HepG2 (cell line): ENCODE results near the gene CTNNBL1. TPM values are rescaled to one million over a fixed set of nuclear protein-coding genes. Genes with fewer than 3 reads are reported as not detected.

Experiments used
- ATAC-seq: fragments of 200-7000 bp; cut with Tn5 transposase; 3 replicates; pipeline ENCODE4 v1.9.1; 2020; ENCODE audit warnings: mild to moderate bottlenecking, moderate library complexity
- BruUV-seq: library from RNA; stranded (reverse); fragments of 400-500 nt; replicated peaks from 2 replicates; lab custom pipeline; 2021; lab: Mats Ljungman, UMichigan
- CTCF ChIA-PET: fragments of 300-600 bp; formaldehyde crosslinking; extraction: SDS; loops from one replicate; lab custom pipeline; 2021; ENCODE audit warnings: low total read pairs, inconsistent platforms, low intra/inter-chr PET ratio; lab: Yijun Ruan, JAX
- POLR2A ChIA-PET: fragments of 350-600 bp; sonication (Branson Sonifier 250); formaldehyde crosslinking; loops from one replicate; lab custom pipeline; 2020; ENCODE audit warnings: antibody characterized with exemption, inconsistent platforms; lab: Yijun Ruan, JAX
- DNase-seq: peaks from one replicate; pipeline ENCODE4 v3.0.0-alpha.2; 2015; ENCODE audit warnings: low spot score
- FAIRE-seq: peaks from 3 replicates; lab custom pipeline; 2011; peaks lifted over from hg19 to GRCh38; lab: Jason Lieb, UNC
- H2AFZ ChIP-seq: one replicate; pipeline ENCODE4 v1.6.1; 2011; ENCODE audit warnings: low read length, inconsistent platforms
- H3K27ac ChIP-seq: fragments of 300-600 bp; 3 replicates; pipeline ENCODE4 v1.8.0; 2011; ENCODE audit warnings: mixed run types, mild to moderate bottlenecking, mixed read lengths, low read length, inconsistent platforms; ENCODE audit not compliant: insufficient read depth; ENCODE audit errors: extremely low read length
- H3K27me3 ChIP-seq, 2 experiments: fragments of 200-600 bp in 1 of 2; 2 replicates in 1 of 2; 3 replicates in 1 of 2; pipeline versions ENCODE4 v1.6.0 to v1.8.0; 2011; ENCODE audit warnings: low read length in 2 of 2, mild to moderate bottlenecking in 2 of 2, moderate library complexity in 2 of 2, inconsistent platforms in 1 of 2; ENCODE audit not compliant: insufficient read depth in 2 of 2, control insufficient read depth in 1 of 2
- H3K36me3 ChIP-seq, 2 experiments: fragments of 200-600 bp in 1 of 2; replicated peaks in 1 of 2; 2 replicates in 1 of 2; 3 replicates in 1 of 2; pipeline versions ENCODE4 v1.5.1 to v1.8.0; 2011; ENCODE audit warnings: low read length in 2 of 2, inconsistent platforms in 1 of 2; ENCODE audit not compliant: insufficient read depth in 2 of 2, control insufficient read depth in 1 of 2
- H3K4me1 ChIP-seq: 2 replicates; pipeline ENCODE4 v1.5.1; 2012; ENCODE audit warnings: low read length, inconsistent platforms; ENCODE audit not compliant: insufficient read depth
- H3K4me2 ChIP-seq: 2 replicates; pipeline ENCODE4 v1.6.0; 2011; ENCODE audit warnings: low read depth, low read length, inconsistent platforms
- H3K4me3 ChIP-seq, 3 experiments: fragments of 200-600 bp in 1 of 3; sonication (generic), shearing (Covaris generic) in 1 of 3; replicated peaks in 1 of 3; 2 replicates each; pipeline ENCODE4 v1.5.1; 2011 to 2016; ENCODE audit warnings: low read length in 3 of 3, inconsistent platforms in 2 of 3, low read depth in 2 of 3, mild to moderate bottlenecking in 2 of 3, control low read depth in 1 of 3, mixed read lengths in 1 of 3; ENCODE audit not compliant: insufficient read depth in 1 of 3
- H3K79me2 ChIP-seq: one replicate; pipeline ENCODE4 v1.6.1; 2011; ENCODE audit warnings: low read length, inconsistent platforms; ENCODE audit not compliant: insufficient read depth
- H3K9ac ChIP-seq: 2 replicates; pipeline ENCODE4 v1.6.0; 2011; ENCODE audit warnings: mild to moderate bottlenecking, low read depth, low read length, inconsistent platforms; ENCODE audit not compliant: insufficient read depth
- H3K9me3 ChIP-seq: 2 replicates; pipeline ENCODE4 v1.5.1; 2012; ENCODE audit warnings: mild to moderate bottlenecking, low read length
- H4K20me1 ChIP-seq: 2 replicates; pipeline ENCODE4 v1.6.0; 2011; ENCODE audit warnings: inconsistent platforms, mild to moderate bottlenecking, low read length, moderate library complexity; ENCODE audit not compliant: insufficient read depth
- GATAD2A ChIP-seq: IDR thresholded peaks from 2 replicates; pipeline ENCODE4 v1.6.1; 2016
- KAT2B ChIP-seq: fragments of 150-350 bp; IDR thresholded peaks from 2 replicates; pipeline ENCODE4 v1.6.1; 2014; ENCODE audit warnings: low read depth, low read length, borderline replicate concordance
- MXD4 ChIP-seq: IDR thresholded peaks from 2 replicates; pipeline ENCODE4 v1.6.1; 2016; ENCODE audit warnings: mild to moderate bottlenecking, missing biosample characterization, missing genetic modification reagents
- REXO4 ChIP-seq: sonication (generic); formaldehyde crosslinking; IDR thresholded peaks from 2 replicates; pipeline ENCODE4 v1.8.0; 2022; ENCODE audit warnings: missing genetic modification reagents, mild to moderate bottlenecking, borderline replicate concordance
- WGBS: methylation state at CpG from one replicate; pipeline ENCODE4 v1.1.6; 2017; ENCODE audit warnings: low lambda C conversion rate; 5-methylcytosine and 5-hydroxymethylcytosine counted together
- in situ Hi-C: cut with HindIII; loops from 2 replicates; pipeline ENCODE4 v1.10.0; 2017; ENCODE audit warnings: low pct_unique_long_range_greater_than_20kb; ENCODE audit not compliant: extremely low pct_ligation_motif_present
- intact Hi-C: fragments of 100-400 bp; cut with micrococcal nuclease; formaldehyde crosslinking; loops from one replicate; pipeline ENCODE4 v1.10.0; 2022; ENCODE audit not compliant: unreplicated experiment
- polyA plus RNA-seq, 8 experiments: library from polyadenylated mRNA; depleted of rRNA in 3 of 8; stranded (reverse) in 7 of 8; unstranded in 1 of 8; fragments of >200 nt; fragmentation: Illumina TruSeq in 4 of 8; extraction: Trizol in 4 of 8; gene quantifications; 2 replicates each; pipeline versions ENCODE4 v1.2.1 to v1.2.3, GENCODE V29; 2011 to 2016; ENCODE audit warnings: low read depth in 4 of 8, missing spikeins in 1 of 8, mixed read lengths in 1 of 8; ENCODE audit not compliant: insufficient read depth in 1 of 8
- total RNA-seq, 5 experiments: library from RNA; depleted of rRNA; stranded (reverse); fragments of >200 nt; fragmentation: Illumina TruSeq; extraction: Trizol; gene quantifications; 2 replicates each; pipeline ENCODE4 v1.2.3, GENCODE V29; 2016; ENCODE audit warnings: low read depth in 1 of 5
- TF ChIP-seq, protein P1 (sequence below): sonication (generic); formaldehyde crosslinking; IDR thresholded peaks from 2 replicates; pipeline ENCODE4 v1.8.0; 2022; ENCODE audit warnings: mild to moderate bottlenecking, missing genetic modification reagents
- TF ChIP-seq, protein P2 (sequence below): fragments of 450-650 bp; IDR thresholded peaks from 2 replicates; pipeline ENCODE4 v1.6.1; 2016

The CTNNBL1 gene
- total and polyA plus RNA-seq, 2 of the 13 experiments (the other 11 are each of a cell fraction or from before 2014, with no cell fraction given) = 49.3 to 94.6 TPM

DNA sequence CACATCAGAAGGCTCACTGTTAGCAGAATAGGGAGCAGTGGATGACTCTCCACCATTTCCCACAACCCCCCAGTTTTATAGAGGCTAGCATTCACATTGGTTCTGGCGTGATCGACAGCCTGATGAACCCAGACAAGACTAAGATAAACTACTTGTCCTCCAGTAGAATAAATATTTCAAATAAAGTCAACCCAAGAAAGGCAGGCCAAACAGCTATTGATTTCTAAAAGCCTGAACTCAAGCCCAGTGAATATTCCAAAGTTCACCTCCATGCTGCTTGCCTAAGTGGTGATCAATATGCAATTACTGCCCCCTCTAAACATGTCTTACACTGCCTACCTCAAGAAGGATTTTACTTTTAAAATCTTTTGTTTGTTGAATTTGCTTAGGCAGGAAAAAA, 104.5 kb downstream of the CTNNBL1 start (continued):
- TF ChIP-seq, protein P1, sequence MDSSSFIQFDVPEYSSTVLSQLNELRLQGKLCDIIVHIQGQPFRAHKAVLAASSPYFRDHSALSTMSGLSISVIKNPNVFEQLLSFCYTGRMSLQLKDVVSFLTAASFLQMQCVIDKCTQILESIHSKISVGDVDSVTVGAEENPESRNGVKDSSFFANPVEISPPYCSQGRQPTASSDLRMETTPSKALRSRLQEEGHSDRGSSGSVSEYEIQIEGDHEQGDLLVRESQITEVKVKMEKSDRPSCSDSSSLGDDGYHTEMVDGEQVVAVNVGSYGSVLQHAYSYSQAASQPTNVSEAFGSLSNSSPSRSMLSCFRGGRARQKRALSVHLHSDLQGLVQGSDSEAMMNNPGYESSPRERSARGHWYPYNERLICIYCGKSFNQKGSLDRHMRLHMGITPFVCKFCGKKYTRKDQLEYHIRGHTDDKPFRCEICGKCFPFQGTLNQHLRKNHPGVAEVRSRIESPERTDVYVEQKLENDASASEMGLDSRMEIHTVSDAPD = no peak
- peak; percentile 71 for TF ChIP-seq KAT2B
- TF ChIP-seq GATAD2A (CRISPR knock-in tag) = peak; percentile 61

DNA sequence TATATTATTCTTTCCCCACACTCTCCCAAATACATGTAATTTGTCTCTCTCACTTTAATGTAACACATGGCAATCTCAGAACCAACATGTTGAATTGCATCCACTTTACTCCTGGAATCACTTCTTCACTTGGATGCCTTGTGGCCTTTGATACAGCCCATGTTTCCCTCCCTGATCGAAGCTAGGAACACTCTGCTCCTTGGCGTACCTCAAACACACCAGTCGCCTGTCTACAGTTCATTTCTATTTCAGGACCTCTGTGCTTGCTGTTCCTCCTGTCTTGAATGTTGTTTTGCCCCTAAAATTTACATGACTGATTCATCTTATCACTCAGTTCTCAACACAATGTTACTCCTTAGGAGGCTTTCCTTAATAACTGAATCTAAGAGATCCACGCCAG, 106.8 kb downstream of the CTNNBL1 start:
- WGBS = 74% methylated on average over 4 of the region's 4 CpGs
- no peak for ATAC-seq
- Histone ChIP-seq H3K4me2 (no peak overlapping the region), H3K9ac (no peak overlapping the region), H2AFZ (no peak overlapping the region), H3K4me1 (peaks cover 9% of the 10 kb centered on the region), H3K9me3 (no peaks in the 10 kb centered on the region), H3K4me3 (no peak overlapping the region), H3K36me3 (peaks cover 20 to 65% of the 10 kb centered on the region in 2 experiments), H3K27ac (no peak overlapping the region), H3K27me3 (no peaks in the 10 kb centered on the region), H3K79me2 (no peaks in the 10 kb centered on the region), H4K20me1 (no peaks in the 10 kb centered on the region)
- in situ Hi-C loops (no loop called here), intact Hi-C loops (no loop called here)
- CTCF ChIA-PET = no interaction called here
- POLR2A ChIA-PET = no interaction called here
- no peak for DNase-seq
- no peak for FAIRE-seq
- BruUV-seq = no TSS peak
- no peak for TF ChIP-seq REXO4
- no peak for TF ChIP-seq MXD4 (CRISPR knock-in tag)
- TF ChIP-seq, protein P2, sequence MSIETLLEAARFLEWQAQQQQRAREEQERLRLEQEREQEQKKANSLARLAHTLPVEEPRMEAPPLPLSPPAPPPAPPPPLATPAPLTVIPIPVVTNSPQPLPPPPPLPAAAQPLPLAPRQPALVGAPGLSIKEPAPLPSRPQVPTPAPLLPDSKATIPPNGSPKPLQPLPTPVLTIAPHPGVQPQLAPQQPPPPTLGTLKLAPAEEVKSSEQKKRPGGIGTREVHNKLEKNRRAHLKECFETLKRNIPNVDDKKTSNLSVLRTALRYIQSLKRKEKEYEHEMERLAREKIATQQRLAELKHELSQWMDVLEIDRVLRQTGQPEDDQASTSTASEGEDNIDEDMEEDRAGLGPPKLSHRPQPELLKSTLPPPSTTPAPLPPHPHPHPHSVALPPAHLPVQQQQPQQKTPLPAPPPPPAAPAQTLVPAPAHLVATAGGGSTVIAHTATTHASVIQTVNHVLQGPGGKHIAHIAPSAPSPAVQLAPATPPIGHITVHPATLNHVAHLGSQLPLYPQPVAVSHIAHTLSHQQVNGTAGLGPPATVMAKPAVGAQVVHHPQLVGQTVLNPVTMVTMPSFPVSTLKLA = peak; percentile 43; the same call in 1 of the 2 replicates
